Astrocyte of the cerebellum (primary cell): ENCODE data around the gene SMOC1.
A peak's percentile ranks its signal among the peaks of the same experiment; 100 is the strongest.

Source experiments
- DNase-seq: peaks from one replicate; pipeline ENCODE4 v3.0.0-alpha.2; 2011; ENCODE audit warnings: low read depth
- H3K4me3 ChIP-seq: 2 replicates; pipeline ENCODE4 v1.5.1; 2011; ENCODE audit warnings: mild to moderate bottlenecking, low read depth, low read length, moderate library complexity
- in situ Hi-C: cut with HindIII; loops from 2 replicates; pipeline ENCODE4 v1.10.0; 2017; ENCODE audit warnings: low sequenced_read_pairs
- TF ChIP-seq, protein P1 (sequence below): IDR thresholded peaks from 2 replicates; pipeline ENCODE4 v1.5.1; 2012; ENCODE audit warnings: low read length, low read depth, moderate library complexity, mild to moderate bottlenecking; ENCODE audit errors: missing control alignments

SMOC1 gene

GRCh38 chr14:69964841-69965240 is 85.6 kb downstream of the SMOC1 start:
- H3K4me3 ChIP-seq: no peak overlapping the region
- in situ Hi-C loops: no loop called here
- no peak for DNase-seq
- TF ChIP-seq, protein P1, sequence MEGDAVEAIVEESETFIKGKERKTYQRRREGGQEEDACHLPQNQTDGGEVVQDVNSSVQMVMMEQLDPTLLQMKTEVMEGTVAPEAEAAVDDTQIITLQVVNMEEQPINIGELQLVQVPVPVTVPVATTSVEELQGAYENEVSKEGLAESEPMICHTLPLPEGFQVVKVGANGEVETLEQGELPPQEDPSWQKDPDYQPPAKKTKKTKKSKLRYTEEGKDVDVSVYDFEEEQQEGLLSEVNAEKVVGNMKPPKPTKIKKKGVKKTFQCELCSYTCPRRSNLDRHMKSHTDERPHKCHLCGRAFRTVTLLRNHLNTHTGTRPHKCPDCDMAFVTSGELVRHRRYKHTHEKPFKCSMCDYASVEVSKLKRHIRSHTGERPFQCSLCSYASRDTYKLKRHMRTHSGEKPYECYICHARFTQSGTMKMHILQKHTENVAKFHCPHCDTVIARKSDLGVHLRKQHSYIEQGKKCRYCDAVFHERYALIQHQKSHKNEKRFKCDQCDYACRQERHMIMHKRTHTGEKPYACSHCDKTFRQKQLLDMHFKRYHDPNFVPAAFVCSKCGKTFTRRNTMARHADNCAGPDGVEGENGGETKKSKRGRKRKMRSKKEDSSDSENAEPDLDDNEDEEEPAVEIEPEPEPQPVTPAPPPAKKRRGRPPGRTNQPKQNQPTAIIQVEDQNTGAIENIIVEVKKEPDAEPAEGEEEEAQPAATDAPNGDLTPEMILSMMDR: no peak

GRCh38 chr14:69968132-69968531 is 88.9 kb downstream of the SMOC1 start:
- TF ChIP-seq, protein P1: no peak
- in situ Hi-C loops: no loop called here
- no peak for DNase-seq
- no peak overlapping the region for H3K4me3 ChIP-seq

GRCh38 chr14:69968681-69969080 is 89.5 kb downstream of the SMOC1 start:
- no peak for DNase-seq
- TF ChIP-seq, protein P1: peak; percentile 12
- in situ Hi-C loops: no loop called here
- no peak overlapping the region for H3K4me3 ChIP-seq

GRCh38 chr14:69972755-69973154 is 93.5 kb downstream of the SMOC1 start:
- H3K4me3 ChIP-seq: no peak overlapping the region
- in situ Hi-C loops: no loop called here
- TF ChIP-seq, protein P1: no peak
- DNase-seq: no peak

DNA sequence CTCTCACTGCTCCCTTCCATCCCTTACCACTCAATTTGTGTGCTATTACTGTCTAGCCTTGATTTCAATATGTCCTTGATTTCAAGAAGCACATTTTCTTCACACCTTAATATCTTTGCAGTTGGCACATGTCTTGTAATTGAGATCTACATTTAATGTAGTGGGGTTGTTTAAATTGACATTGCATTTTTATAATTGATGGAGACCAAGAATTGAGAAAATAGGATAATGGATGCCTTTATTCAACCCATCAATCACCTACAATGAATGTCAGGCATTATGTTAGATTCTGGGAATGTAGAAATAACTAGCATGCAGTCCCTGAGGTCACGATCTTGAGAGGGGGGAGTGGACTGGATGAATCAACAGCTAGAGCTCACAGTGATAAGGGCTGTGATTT is 94.6 kb downstream of the SMOC1 start:
- H3K4me3 ChIP-seq: no peak overlapping the region
- DNase-seq: no peak
- in situ Hi-C loops: no loop called here
- TF ChIP-seq, protein P1: no peak

DNA sequence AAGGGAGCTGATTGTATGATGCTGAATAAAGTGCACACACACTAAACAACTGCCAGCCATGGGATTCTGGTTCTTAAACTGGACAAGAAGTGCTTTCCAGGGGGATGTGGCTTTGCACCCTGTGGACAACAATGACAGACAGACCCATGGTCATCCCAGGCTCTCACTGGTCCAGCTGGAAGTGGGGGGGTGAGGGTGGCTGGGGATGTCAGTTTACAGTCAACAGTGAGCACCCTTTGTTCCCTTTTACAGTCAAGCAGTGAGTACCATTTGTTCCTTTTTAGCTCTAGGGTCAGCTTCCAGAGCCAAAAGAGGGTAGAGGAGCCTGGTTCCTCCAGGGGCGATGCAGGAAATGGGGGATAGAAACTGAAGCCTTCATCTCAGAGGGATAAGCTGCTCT is 100.7 kb downstream of the SMOC1 start:
- in situ Hi-C loops: no loop called here

More for the DNA sequence above, 100.7 kb downstream of the SMOC1 start:
- TF ChIP-seq, protein P1: no peak
- DNase-seq: no peak
- no peak overlapping the region for H3K4me3 ChIP-seq
